ENCODE results near the gene CHMP3.
"Not testable (repeated sequence)": the region's sequence is repeated elsewhere in the genome, so short reads cannot be mapped to it uniquely, and the experiment has no call there.

CHMP3 gene

GRCh38 chr2:86566821-86567190 is 3.6 kb upstream of the CHMP3 start:
- H3K27ac Mint-ChIP-seq = no peak overlapping the region
- H3K27me3 Mint-ChIP-seq (ENCODE audit: low read depth) = peaks cover 2% of the 10 kb centered on the region

DNA sequence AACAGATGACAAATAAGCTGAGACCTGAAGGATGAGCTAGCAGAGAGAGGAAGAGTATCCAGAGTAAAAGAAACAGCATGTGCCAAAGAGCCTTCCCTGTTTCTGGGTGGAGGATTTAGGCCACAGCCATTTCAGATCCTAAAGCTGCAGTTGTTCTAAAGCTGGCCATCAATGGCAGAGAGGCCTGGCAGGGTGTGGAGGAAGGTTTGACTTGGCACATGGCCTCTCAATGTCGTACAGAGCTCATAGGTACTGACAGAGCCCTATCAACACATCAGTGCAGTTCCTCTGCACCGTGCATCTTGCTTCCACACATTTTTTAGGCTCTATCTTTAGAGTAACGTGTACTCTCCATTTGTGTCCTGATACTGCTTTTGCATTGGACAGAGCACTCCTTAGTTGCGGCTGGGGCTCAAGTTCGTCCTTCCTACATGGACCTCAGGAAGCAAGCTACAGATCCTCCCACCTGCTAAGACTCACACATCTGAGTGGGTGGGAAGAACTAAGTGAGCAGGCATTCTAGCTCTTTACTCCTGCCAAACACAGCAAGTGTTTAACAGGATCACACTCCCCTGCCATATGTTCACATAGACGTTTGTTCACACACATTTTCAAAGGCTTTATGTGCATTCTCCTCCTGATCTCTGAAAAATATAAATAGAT is 3.0 kb upstream of the CHMP3 start:
- peaks cover 2% of the 10 kb centered on the region for H3K27me3 Mint-ChIP-seq (ENCODE audit: low read depth)
- peaks cover 12% of the 10 kb centered on the region for H3K9me3 Mint-ChIP-seq
- no peak overlapping the region for H3K27ac Mint-ChIP-seq
- no peak overlapping the region for H3K4me3 Mint-ChIP-seq
- H3K36me3 Mint-ChIP-seq (ENCODE audit: low read depth) = peaks cover 11% of the 10 kb centered on the region
- peaks cover 18% of the 10 kb centered on the region for H3K4me1 Mint-ChIP-seq (ENCODE audit: low read depth)
- no peak for DNase-seq (ENCODE audit: low spot score)

More at GRCh38 chr2:86566821-86567190, 3.6 kb upstream of the CHMP3 start:
- H3K36me3 Mint-ChIP-seq (ENCODE audit: low read depth) = peaks cover 6% of the 10 kb centered on the region
- H3K4me1 Mint-ChIP-seq (ENCODE audit: low read depth) = peaks cover 13% of the 10 kb centered on the region
- no peak overlapping the region for H3K4me3 Mint-ChIP-seq
- DNase-seq (ENCODE audit: low spot score) = no peak
- peaks cover 12% of the 10 kb centered on the region for H3K9me3 Mint-ChIP-seq

- Mint-ChIP-seq H3K4me1 (ENCODE audit: low read depth) (peaks cover 31% of the 10 kb centered on the region), H3K36me3 (ENCODE audit: low read depth) (peaks cover 30% of the 10 kb centered on the region), H3K27me3 (ENCODE audit: low read depth) (no peaks in the 10 kb centered on the region), H3K9me3 (peaks cover 12% of the 10 kb centered on the region), H3K4me3 (peak overlapping the region; percentile 96), H3K27ac (peak overlapping the region; percentile 97)
- DNase-seq (ENCODE audit: low spot score) = no peak
Observed at GRCh38 chr2:86563650-86564061, 413 bp upstream of the CHMP3 start.

DNA sequence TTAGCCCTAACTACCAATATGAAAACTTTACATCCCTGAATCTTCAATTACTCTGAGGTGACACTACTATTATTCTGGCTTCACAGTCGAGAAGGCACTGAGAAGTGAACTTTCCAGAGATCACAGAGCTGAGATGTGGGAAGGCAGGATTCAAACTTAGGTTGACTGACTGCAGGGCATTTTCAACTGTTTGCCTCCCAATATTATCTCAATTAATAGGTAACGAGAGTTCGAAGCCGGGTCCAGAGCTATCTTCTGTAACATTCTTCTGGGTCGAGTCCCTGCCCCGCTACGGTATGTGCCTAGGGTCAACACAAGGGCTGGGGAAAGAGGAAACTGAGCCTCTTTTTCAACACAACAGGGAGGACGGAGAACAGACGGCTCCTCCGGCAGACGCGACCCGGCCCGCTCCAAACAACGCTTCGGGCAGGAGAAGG is 740 bp downstream of the CHMP3 start:
- Mint-ChIP-seq H3K9me3 (peaks cover 12% of the 10 kb centered on the region), H3K27me3 (ENCODE audit: low read depth) (no peaks in the 10 kb centered on the region), H3K36me3 (ENCODE audit: low read depth) (peaks cover 33% of the 10 kb centered on the region), H3K4me3 (peak overlapping the region; percentile 96), H3K4me1 (ENCODE audit: low read depth) (peaks cover 35% of the 10 kb centered on the region), H3K27ac (peak overlapping the region; percentile 97)
- DNase-seq (ENCODE audit: low spot score) = no peak

DNA sequence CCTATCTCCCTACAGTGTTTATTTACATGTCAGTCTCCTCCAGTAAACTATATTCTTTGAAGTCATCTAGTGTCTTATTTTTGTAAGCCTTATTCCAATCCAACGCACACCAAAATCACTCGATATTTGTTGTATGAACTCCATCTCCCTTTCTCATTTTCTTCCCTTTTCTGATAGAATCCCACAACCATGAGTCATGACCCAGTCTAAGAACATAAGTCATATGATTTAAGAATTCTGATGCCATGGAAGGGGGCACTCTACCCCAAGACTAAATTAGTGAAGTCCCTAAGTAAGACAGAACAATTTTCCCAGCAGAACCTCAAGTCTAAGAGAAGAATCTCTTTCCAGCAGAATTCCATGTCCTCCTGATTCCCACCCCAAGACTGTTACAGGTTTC is 5.4 kb downstream of the CHMP3 start:
- H3K36me3 Mint-ChIP-seq (ENCODE audit: low read depth) = peaks cover 37% of the 10 kb centered on the region
- DNase-seq (ENCODE audit: low spot score) = no peak
- no peak overlapping the region for H3K4me3 Mint-ChIP-seq
- H3K27ac Mint-ChIP-seq = no peak overlapping the region
- no peaks in the 10 kb centered on the region for H3K27me3 Mint-ChIP-seq (ENCODE audit: low read depth)
- peaks cover 3% of the 10 kb centered on the region for H3K9me3 Mint-ChIP-seq
- H3K4me1 Mint-ChIP-seq (ENCODE audit: low read depth) = peaks cover 34% of the 10 kb centered on the region

GRCh38 chr2:86556508-86556907 is 6.7 kb downstream of the CHMP3 start:
- H3K9me3 Mint-ChIP-seq = peaks cover 14% of the 10 kb centered on the region
- peaks cover 43% of the 10 kb centered on the region for H3K36me3 Mint-ChIP-seq (ENCODE audit: low read depth)
- no peak overlapping the region for H3K4me3 Mint-ChIP-seq
- no peaks in the 10 kb centered on the region for H3K27me3 Mint-ChIP-seq (ENCODE audit: low read depth)
- H3K27ac Mint-ChIP-seq = no peak overlapping the region
- DNase-seq (ENCODE audit: low spot score) = no peak
- H3K4me1 Mint-ChIP-seq (ENCODE audit: low read depth) = peaks cover 34% of the 10 kb centered on the region

DNA sequence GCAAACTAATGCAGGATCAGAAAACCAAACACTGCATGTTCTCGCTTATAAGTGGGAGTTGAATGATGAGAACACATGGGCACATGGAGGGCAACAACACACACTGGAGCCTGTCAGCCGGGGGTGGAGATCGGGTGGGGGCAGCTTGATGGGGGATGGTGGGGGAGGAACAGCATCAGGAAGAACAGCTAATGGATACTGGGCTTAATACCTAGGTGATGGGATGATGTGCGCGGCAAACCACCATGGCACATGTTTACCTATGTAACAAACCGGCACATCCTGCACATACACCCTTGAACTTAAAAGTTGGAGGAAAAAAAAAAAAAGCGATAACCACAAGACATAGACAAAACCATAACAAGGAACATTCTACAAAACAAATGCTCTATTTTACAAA is 10.4 kb downstream of the CHMP3 start:
- peaks cover 12% of the 10 kb centered on the region for H3K4me1 Mint-ChIP-seq (ENCODE audit: low read depth)
- peaks cover 43% of the 10 kb centered on the region for H3K36me3 Mint-ChIP-seq (ENCODE audit: low read depth)
- no peaks in the 10 kb centered on the region for H3K27me3 Mint-ChIP-seq (ENCODE audit: low read depth)
- no peak for DNase-seq (ENCODE audit: low spot score)
- H3K4me3 Mint-ChIP-seq = peak overlapping the region; percentile 55
- H3K9me3 Mint-ChIP-seq = peaks cover 19% of the 10 kb centered on the region
- peak overlapping the region; percentile 58 for H3K27ac Mint-ChIP-seq

DNA sequence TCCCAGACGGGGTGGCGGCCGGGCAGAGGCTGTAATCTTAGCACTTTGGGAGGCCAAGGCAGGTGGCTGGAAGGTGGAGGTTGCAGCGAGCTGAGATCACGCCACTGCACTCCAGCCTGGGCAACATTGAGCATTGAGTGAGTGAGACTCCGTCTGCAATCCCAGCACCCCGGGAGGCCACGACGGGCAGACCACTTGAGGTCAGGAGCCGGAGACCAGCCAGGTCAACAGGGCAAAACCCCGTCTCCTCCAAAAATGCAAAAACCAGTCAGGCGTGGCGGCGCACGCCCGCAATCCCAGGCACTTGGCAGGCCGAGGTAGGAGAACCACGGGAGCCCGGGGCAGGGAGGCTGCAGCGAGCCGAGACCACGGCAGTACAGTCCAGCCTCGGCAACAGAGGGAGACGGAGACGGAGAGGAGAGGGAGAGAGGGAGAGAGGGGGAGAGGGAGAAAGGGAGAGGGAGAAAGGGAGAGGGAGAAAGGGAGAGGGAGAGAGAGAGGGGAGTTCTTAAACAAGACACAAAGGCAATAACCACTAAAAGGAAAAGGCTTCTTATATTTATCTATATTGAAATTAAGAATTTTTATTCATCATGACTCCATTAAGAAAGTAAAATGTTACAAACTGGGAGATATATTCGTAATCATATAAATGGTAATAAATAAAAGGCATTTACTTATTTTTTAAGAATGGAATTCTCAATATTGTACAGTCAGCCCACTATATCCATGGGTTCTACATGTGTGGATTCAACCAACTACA is 13.1 kb downstream of the CHMP3 start:
- peaks cover 64% of the 10 kb centered on the region for H3K36me3 Mint-ChIP-seq (ENCODE audit: low read depth)
- peaks cover 34% of the 10 kb centered on the region for H3K9me3 Mint-ChIP-seq
- not testable (repeated sequence) for H3K27ac Mint-ChIP-seq; H3K27me3 Mint-ChIP-seq (ENCODE audit: low read depth); DNase-seq (ENCODE audit: low spot score); H3K4me3 Mint-ChIP-seq
- H3K4me1 Mint-ChIP-seq (ENCODE audit: low read depth) = peaks cover 12% of the 10 kb centered on the region

DNA sequence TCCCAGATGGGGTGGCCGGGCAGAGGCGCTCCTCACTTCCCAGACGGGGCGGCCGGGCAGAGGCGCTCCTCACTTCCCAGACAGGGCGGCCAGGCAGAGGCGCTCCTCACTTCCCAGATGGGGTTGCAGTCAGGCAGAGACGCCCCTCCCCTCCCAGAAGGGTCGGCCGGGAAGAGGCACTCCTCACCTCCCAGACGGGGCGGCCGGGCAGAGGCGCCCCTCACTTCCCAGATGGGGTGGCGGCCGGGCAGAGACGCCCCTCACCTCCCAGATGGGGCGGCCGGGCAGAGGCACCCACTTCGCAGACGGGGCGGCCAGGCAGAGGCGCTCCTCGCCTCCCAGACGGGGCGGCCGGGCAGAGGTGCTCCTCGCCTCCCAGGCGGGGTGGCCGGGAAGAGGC is 13.8 kb downstream of the CHMP3 start:
- H3K27me3 Mint-ChIP-seq (ENCODE audit: low read depth); H3K27ac Mint-ChIP-seq; DNase-seq (ENCODE audit: low spot score); H3K4me3 Mint-ChIP-seq: not testable (repeated sequence)
- Mint-ChIP-seq H3K4me1 (ENCODE audit: low read depth) (peaks cover 12% of the 10 kb centered on the region), H3K36me3 (ENCODE audit: low read depth) (peaks cover 67% of the 10 kb centered on the region), H3K9me3 (peaks cover 34% of the 10 kb centered on the region)

DNA sequence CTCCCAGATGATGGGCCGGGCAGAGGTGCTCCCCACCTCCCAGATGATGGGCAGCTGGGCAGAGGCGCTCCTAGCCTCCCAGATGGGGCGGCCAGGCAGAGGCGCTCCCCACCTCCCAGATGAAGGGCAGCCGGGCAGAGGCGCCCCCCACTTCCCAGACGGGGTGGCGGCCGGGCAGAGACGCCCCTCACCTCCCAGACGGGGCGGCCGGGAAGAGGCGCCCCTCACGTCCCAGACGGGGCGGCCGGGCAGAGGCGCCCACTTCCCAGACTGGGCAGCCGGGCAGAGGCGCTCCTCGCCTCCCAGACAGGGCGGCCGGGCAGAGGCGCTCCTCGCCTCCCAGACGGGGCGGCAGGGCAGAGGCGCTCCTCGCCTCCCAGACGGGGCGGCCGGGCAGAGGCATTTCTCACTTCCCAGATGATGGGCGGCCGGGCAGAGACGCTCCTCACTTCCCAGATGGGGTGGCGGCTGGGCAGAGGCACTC is 14.3 kb downstream of the CHMP3 start:
- not testable (repeated sequence) for H3K27ac Mint-ChIP-seq; DNase-seq (ENCODE audit: low spot score); H3K27me3 Mint-ChIP-seq (ENCODE audit: low read depth); H3K4me3 Mint-ChIP-seq
- peaks cover 36% of the 10 kb centered on the region for H3K9me3 Mint-ChIP-seq
- peaks cover 12% of the 10 kb centered on the region for H3K4me1 Mint-ChIP-seq (ENCODE audit: low read depth)
- peaks cover 72% of the 10 kb centered on the region for H3K36me3 Mint-ChIP-seq (ENCODE audit: low read depth)

DNA sequence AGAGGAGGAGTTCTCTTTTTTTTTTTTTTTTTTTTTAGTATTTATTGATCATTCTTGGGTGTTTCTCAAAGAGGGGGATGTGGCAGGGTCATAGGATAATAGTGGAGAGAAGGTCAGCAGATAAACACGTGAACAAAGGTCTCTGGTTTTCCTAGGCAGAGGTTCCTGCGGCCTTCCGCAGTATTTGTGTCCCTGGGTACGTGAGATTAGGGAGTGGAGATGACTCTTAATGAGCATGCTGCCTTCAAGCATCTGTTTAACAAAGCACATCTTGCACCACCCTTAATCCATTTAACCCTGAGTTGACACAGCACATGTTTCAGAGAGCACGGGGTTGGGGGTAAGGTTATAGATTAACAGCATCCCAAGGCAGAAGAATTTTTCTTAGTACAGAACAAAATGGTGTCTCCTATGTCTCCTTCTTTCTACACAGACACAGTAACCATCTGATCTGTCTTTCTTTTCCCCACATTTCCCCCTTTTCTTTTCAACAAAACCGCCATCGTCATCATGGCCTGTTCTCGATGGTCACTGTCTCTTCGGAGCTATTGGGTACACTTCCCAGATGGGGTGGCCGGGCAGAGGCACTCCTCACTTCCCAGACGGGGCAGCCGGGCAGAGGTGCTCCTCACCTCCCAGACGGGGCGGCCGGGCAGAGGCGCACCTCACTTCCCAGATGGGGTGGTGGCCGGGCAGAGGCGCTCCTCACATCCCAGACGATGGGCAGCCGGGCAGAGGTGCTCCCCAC is 14.9 kb downstream of the CHMP3 start:
- Mint-ChIP-seq H3K36me3 (ENCODE audit: low read depth) (peaks cover 71% of the 10 kb centered on the region), H3K9me3 (peaks cover 42% of the 10 kb centered on the region), H3K4me1 (ENCODE audit: low read depth) (peaks cover 10% of the 10 kb centered on the region)
- H3K27me3 Mint-ChIP-seq (ENCODE audit: low read depth); H3K27ac Mint-ChIP-seq; DNase-seq (ENCODE audit: low spot score); H3K4me3 Mint-ChIP-seq: not testable (repeated sequence)

- H3K27ac Mint-ChIP-seq; H3K4me1 Mint-ChIP-seq (ENCODE audit: low read depth); H3K4me3 Mint-ChIP-seq; DNase-seq (ENCODE audit: low spot score); H3K27me3 Mint-ChIP-seq (ENCODE audit: low read depth): not testable (repeated sequence)
- Mint-ChIP-seq H3K9me3 (peaks cover 32% of the 10 kb centered on the region), H3K36me3 (ENCODE audit: low read depth) (peaks cover 56% of the 10 kb centered on the region)
Observed at GRCh38 chr2:86545296-86545924, 17.8 kb downstream of the CHMP3 start.

- not testable (repeated sequence) for H3K4me1 Mint-ChIP-seq (ENCODE audit: low read depth); H3K27me3 Mint-ChIP-seq (ENCODE audit: low read depth); DNase-seq (ENCODE audit: low spot score); H3K4me3 Mint-ChIP-seq; H3K27ac Mint-ChIP-seq
- Mint-ChIP-seq H3K9me3 (peaks cover 32% of the 10 kb centered on the region), H3K36me3 (ENCODE audit: low read depth) (peaks cover 55% of the 10 kb centered on the region)
Observed at GRCh38 chr2:86544278-86545099, 18.8 kb downstream of the CHMP3 start.

Measured in T-helper 2 cell treated with Interferon-gamma antibody and Interleukin-4, amounts not matched to agents 5 μg/mL and 100 μg/mL, for 36 hours (primary cell).